ENCODE measurements around the gene CWC27. TPM values are rescaled to one million over a fixed set of nuclear protein-coding genes. Genes with fewer than 3 reads are reported as not detected.

Gene CWC27
- total RNA-seq, 2 donors from 2014 or later: 29.1 to 32.6 TPM

GRCh38 chr5:64835266-64835665 lies 66.5 kb downstream of the CWC27 start:
- no peaks in the 10 kb centered on the region for H3K36me3 Mint-ChIP-seq
- H3K4me1 Mint-ChIP-seq (ENCODE audit: low read depth in 2 of 2): no peaks in the 10 kb centered on the region
- H3K27ac Mint-ChIP-seq: no peak overlapping the region
- H3K9me3 Mint-ChIP-seq: no peaks in the 10 kb centered on the region
- DNase-seq (ENCODE audit: low spot score) (no peak), ATAC-seq (no peak)
- no peak overlapping the region for H3K4me3 Mint-ChIP-seq
- no peaks in the 10 kb centered on the region for H3K27me3 Mint-ChIP-seq

GRCh38 chr5:64836190-64836755 lies 67.5 kb downstream of the CWC27 start:
- ATAC-seq (no peak), DNase-seq (ENCODE audit: low spot score) (no peak)
- Mint-ChIP-seq H3K4me3 (no peak overlapping the region), H3K27me3 (no peaks in the 10 kb centered on the region), H3K27ac (no peak overlapping the region), H3K9me3 (no peaks in the 10 kb centered on the region), H3K36me3 (peaks cover 8% of the 10 kb centered on the region), H3K4me1 (ENCODE audit: low read depth in 2 of 2) (no peaks in the 10 kb centered on the region)

- H3K4me3 Mint-ChIP-seq: no peak overlapping the region
- no peak overlapping the region for H3K27ac Mint-ChIP-seq
- H3K4me1 Mint-ChIP-seq (ENCODE audit: low read depth in 2 of 2): no peaks in the 10 kb centered on the region
- H3K27me3 Mint-ChIP-seq: no peaks in the 10 kb centered on the region
- peaks cover 8% of the 10 kb centered on the region for H3K36me3 Mint-ChIP-seq
- H3K9me3 Mint-ChIP-seq: no peaks in the 10 kb centered on the region
- no peak for DNase-seq (ENCODE audit: low spot score)
- no peak for ATAC-seq
These were observed 68.1 kb downstream of the CWC27 start for GRCh38 chr5:64836786-64837185.

GRCh38 chr5:64838376-64838775 lies 69.6 kb downstream of the CWC27 start:
- peaks cover 8% of the 10 kb centered on the region for H3K36me3 Mint-ChIP-seq
- ATAC-seq: no peak
- no peak for DNase-seq (ENCODE audit: low spot score)
- H3K4me3 Mint-ChIP-seq: no peak overlapping the region
- no peaks in the 10 kb centered on the region for H3K27me3 Mint-ChIP-seq
- no peaks in the 10 kb centered on the region for H3K4me1 Mint-ChIP-seq (ENCODE audit: low read depth in 2 of 2)
- no peaks in the 10 kb centered on the region for H3K9me3 Mint-ChIP-seq
- H3K27ac Mint-ChIP-seq: no peak overlapping the region

- no peak overlapping the region for H3K27ac Mint-ChIP-seq
These were observed 70.1 kb downstream of the CWC27 start for GRCh38 chr5:64838803-64839202.

GRCh38 chr5:64839936-64840335 lies 71.2 kb downstream of the CWC27 start:
- H3K27ac Mint-ChIP-seq: no peak overlapping the region
- H3K4me3 Mint-ChIP-seq: no peak overlapping the region
- no peaks in the 10 kb centered on the region for H3K9me3 Mint-ChIP-seq
- H3K36me3 Mint-ChIP-seq: peaks cover 9% of the 10 kb centered on the region
- ATAC-seq (no peak), DNase-seq (ENCODE audit: low spot score) (no peak)
- H3K27me3 Mint-ChIP-seq: no peaks in the 10 kb centered on the region
- H3K4me1 Mint-ChIP-seq (ENCODE audit: low read depth in 2 of 2): no peaks in the 10 kb centered on the region

More at GRCh38 chr5:64838803-64839202, 70.1 kb downstream of the CWC27 start:
- H3K27me3 Mint-ChIP-seq: no peaks in the 10 kb centered on the region
- ATAC-seq: no peak
- peaks cover 8% of the 10 kb centered on the region for H3K36me3 Mint-ChIP-seq
- no peak overlapping the region for H3K4me3 Mint-ChIP-seq
- H3K4me1 Mint-ChIP-seq (ENCODE audit: low read depth in 2 of 2): no peaks in the 10 kb centered on the region
- no peak for DNase-seq (ENCODE audit: low spot score)
- no peaks in the 10 kb centered on the region for H3K9me3 Mint-ChIP-seq

GRCh38 chr5:64840958-64841357 lies 72.2 kb downstream of the CWC27 start:
- DNase-seq (ENCODE audit: low spot score) (no peak), ATAC-seq (no peak)
- H3K4me3 Mint-ChIP-seq: no peak overlapping the region
- no peak overlapping the region for H3K27ac Mint-ChIP-seq
- peaks cover 7% of the 10 kb centered on the region for H3K9me3 Mint-ChIP-seq
- H3K4me1 Mint-ChIP-seq (ENCODE audit: low read depth in 2 of 2): no peaks in the 10 kb centered on the region
- no peaks in the 10 kb centered on the region for H3K27me3 Mint-ChIP-seq
- H3K36me3 Mint-ChIP-seq: peaks cover 19% of the 10 kb centered on the region

GRCh38 chr5:64853777-64854176 lies 85.0 kb downstream of the CWC27 start:
- Mint-ChIP-seq H3K9me3 (no peaks in the 10 kb centered on the region), H3K4me1 (ENCODE audit: low read depth in 2 of 2) (no peaks in the 10 kb centered on the region), H3K4me3 (no peak overlapping the region), H3K36me3 (no peaks in the 10 kb centered on the region), H3K27ac (no peak overlapping the region), H3K27me3 (no peaks in the 10 kb centered on the region)
- ATAC-seq: no peak
- no peak for DNase-seq (ENCODE audit: low spot score)

- Mint-ChIP-seq H3K36me3 (no peaks in the 10 kb centered on the region), H3K9me3 (no peaks in the 10 kb centered on the region), H3K4me3 (no peak overlapping the region), H3K4me1 (ENCODE audit: low read depth in 2 of 2) (no peaks in the 10 kb centered on the region), H3K27me3 (no peaks in the 10 kb centered on the region), H3K27ac (no peak overlapping the region)
- no peak for ATAC-seq
- DNase-seq (ENCODE audit: low spot score): no peak
These were observed 86.1 kb downstream of the CWC27 start for GRCh38 chr5:64854855-64855254.

GRCh38 chr5:64859881-64860280 lies 91.2 kb downstream of the CWC27 start:
- Mint-ChIP-seq H3K36me3 (no peaks in the 10 kb centered on the region), H3K4me3 (no peak overlapping the region)

GRCh38 chr5:64861281-64861680 lies 92.6 kb downstream of the CWC27 start:
- DNase-seq (ENCODE audit: low spot score) (no peak), ATAC-seq (peak in 1 of 2 donors; percentile 20)
- no peak overlapping the region for H3K4me3 Mint-ChIP-seq
- H3K4me1 Mint-ChIP-seq (ENCODE audit: low read depth in 2 of 2): peaks cover 0 to 4% of the 10 kb centered on the region in 2 donors
- H3K27ac Mint-ChIP-seq: no peak overlapping the region
- no peaks in the 10 kb centered on the region for H3K36me3 Mint-ChIP-seq
- H3K9me3 Mint-ChIP-seq: no peaks in the 10 kb centered on the region
- H3K27me3 Mint-ChIP-seq: no peaks in the 10 kb centered on the region

More at GRCh38 chr5:64859881-64860280, 91.2 kb downstream of the CWC27 start:
- ATAC-seq (no peak), DNase-seq (ENCODE audit: low spot score) (no peak)
- no peaks in the 10 kb centered on the region for H3K9me3 Mint-ChIP-seq
- H3K27me3 Mint-ChIP-seq: no peaks in the 10 kb centered on the region
- no peak overlapping the region for H3K27ac Mint-ChIP-seq
- no peaks in the 10 kb centered on the region for H3K4me1 Mint-ChIP-seq (ENCODE audit: low read depth in 2 of 2)

GRCh38 chr5:64864171-64864570 lies 95.4 kb downstream of the CWC27 start:
- no peak overlapping the region for H3K4me3 Mint-ChIP-seq
- H3K27me3 Mint-ChIP-seq: no peaks in the 10 kb centered on the region
- no peaks in the 10 kb centered on the region for H3K36me3 Mint-ChIP-seq
- H3K27ac Mint-ChIP-seq: no peak overlapping the region
- peaks cover 0 to 4% of the 10 kb centered on the region in 2 donors for H3K4me1 Mint-ChIP-seq (ENCODE audit: low read depth in 2 of 2)
- ATAC-seq (no peak), DNase-seq (ENCODE audit: low spot score) (no peak)
- H3K9me3 Mint-ChIP-seq: no peaks in the 10 kb centered on the region

- no peak for ATAC-seq
- no peaks in the 10 kb centered on the region for H3K9me3 Mint-ChIP-seq
- H3K36me3 Mint-ChIP-seq: no peaks in the 10 kb centered on the region
- no peak overlapping the region for H3K4me3 Mint-ChIP-seq
- no peaks in the 10 kb centered on the region for H3K27me3 Mint-ChIP-seq
- H3K4me1 Mint-ChIP-seq (ENCODE audit: low read depth in 2 of 2): peaks cover 0 to 4% of the 10 kb centered on the region in 2 donors
- no peak overlapping the region for H3K27ac Mint-ChIP-seq
- DNase-seq (ENCODE audit: low spot score): no peak
These were observed 96.9 kb downstream of the CWC27 start for GRCh38 chr5:64865662-64866061.

GRCh38 chr5:64869419-64869818 lies 100.7 kb downstream of the CWC27 start:
- ATAC-seq (no peak), DNase-seq (ENCODE audit: low spot score) (no peak)
- H3K27me3 Mint-ChIP-seq: no peaks in the 10 kb centered on the region

GRCh38 chr5:64872044-64872443 lies 103.3 kb downstream of the CWC27 start:
- H3K4me1 Mint-ChIP-seq (ENCODE audit: low read depth in 2 of 2): no peaks in the 10 kb centered on the region
- H3K27ac Mint-ChIP-seq: no peak overlapping the region
- H3K36me3 Mint-ChIP-seq: no peaks in the 10 kb centered on the region

More at GRCh38 chr5:64869419-64869818, 100.7 kb downstream of the CWC27 start:
- Mint-ChIP-seq H3K36me3 (no peaks in the 10 kb centered on the region), H3K4me1 (ENCODE audit: low read depth in 2 of 2) (peaks cover 0 to 4% of the 10 kb centered on the region in 2 donors), H3K9me3 (no peaks in the 10 kb centered on the region), H3K27ac (no peak overlapping the region), H3K4me3 (no peak overlapping the region)

More at GRCh38 chr5:64872044-64872443, 103.3 kb downstream of the CWC27 start:
- no peaks in the 10 kb centered on the region for H3K9me3 Mint-ChIP-seq
- no peak for DNase-seq (ENCODE audit: low spot score)
- H3K4me3 Mint-ChIP-seq: no peak overlapping the region
- H3K27me3 Mint-ChIP-seq: no peaks in the 10 kb centered on the region
- no peak for ATAC-seq
